GM21825 (cell line): ENCODE measurements around the gene ADAMTS16.

ENCODE experiments used
- ATAC-seq: cut with Tn5 transposase; IDR thresholded peaks from one replicate; pipeline ENCODE4 v1.9.1; 2021; ENCODE audit warnings: mild to moderate bottlenecking, moderate library complexity; ENCODE audit not compliant: unreplicated experiment

The ADAMTS16 gene

DNA sequence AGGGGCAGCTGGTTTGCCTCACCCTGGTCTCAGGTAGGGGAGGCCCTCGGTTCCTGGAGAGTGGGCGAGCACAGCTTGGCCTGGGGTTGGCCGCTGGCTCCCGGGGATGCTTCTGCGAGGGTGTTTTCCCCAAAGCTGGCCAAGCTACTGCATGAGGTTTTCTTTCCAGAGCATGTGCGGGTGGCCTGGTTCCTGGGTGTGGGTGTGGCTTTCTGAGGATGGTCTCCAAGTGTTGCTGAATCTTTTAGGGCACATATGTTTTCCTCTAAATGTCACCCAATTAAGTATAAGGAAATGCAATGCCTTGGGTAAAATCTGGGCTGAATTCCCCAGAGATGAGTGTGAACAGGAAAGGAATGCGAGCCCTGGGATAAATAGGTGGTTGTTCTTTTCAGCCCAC lies 166.6 kb downstream of the ADAMTS16 start:
- no peak for ATAC-seq

DNA sequence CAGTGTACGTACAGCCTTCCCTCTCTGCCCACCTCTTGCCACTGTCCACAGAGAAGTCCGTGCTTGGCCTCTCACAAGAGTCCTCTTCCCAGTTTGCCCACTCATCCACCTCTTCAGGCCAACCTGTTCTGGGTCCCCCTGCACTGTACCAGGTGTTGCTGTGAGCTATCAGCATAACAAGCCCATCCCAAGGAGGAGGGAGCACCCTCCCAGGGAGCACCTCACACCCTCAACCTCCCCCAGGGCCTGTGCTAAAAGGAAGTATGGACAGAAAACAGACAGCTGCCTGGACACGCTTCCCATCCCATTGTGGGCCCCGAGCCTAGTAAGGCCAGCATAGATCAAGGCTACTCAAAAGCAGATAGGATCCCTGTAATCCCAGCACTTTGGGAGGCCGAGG lies 168.2 kb downstream of the ADAMTS16 start:
- ATAC-seq, result no peak

DNA sequence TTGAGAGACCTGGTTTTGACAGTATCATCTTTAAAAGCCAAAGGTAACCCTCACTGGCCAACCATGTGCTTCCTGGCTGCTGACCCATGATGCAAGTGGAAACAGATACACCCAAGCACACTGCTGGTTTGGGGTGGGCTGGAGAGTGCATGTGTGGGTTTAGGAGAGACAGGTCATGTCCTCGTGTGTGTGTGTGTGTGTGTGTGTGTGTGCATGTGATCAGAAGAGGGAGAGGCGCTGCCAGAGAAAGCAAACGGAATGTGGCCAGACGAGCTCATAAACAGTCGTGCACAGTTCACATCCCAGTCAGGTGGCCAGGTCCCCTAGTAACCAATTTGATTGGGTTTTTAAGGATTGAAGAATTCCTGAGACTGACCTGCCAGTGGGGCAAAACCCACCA lies 169.5 kb downstream of the ADAMTS16 start:
- no peak for ATAC-seq

DNA sequence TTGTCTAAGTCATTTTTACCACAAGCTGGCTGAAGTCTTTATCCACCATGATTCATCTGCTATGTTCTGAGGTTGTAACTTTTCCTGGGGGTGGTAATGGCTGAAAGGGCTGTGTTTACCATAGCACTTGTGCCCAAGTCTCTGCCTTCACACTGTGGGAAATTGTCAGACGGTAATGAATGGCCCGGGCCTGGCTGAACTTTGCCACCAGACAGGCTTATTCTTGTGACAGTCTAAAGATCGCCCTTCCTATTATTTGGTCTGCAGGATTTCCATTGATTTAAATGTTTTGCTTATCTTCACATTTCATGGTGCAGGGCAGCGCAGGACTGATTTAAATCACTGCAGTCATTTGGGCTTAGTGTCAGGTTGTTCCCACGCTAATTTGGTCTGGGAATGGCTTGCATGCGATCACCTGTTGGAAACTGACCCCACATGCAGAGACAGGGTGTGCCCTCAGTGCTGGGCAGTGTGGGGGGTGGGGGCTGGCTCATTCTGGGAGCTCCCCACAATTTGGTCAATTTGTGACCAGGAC lies 173.0 kb downstream of the ADAMTS16 start:
- no peak for ATAC-seq

DNA sequence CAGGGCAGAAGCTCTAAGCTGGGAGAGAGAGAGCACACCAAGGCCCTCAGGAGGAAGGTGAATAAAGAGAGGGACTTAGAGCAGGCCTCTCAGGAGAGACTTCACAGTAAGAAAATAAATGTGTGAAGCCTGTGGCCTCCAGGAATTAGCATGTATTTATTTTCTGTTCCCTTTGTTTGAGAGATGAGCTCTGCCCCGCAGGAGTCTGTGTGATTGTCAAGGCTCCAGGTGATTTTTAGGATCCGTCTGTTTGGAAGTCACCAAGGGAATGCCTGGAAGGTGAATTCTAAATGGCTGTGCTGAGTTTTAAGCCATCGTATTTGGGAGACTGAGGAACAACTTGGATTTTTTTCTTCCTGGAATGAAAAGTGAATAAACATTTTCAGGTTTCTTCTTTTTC lies 174.0 kb downstream of the ADAMTS16 start:
- ATAC-seq, result no peak

DNA sequence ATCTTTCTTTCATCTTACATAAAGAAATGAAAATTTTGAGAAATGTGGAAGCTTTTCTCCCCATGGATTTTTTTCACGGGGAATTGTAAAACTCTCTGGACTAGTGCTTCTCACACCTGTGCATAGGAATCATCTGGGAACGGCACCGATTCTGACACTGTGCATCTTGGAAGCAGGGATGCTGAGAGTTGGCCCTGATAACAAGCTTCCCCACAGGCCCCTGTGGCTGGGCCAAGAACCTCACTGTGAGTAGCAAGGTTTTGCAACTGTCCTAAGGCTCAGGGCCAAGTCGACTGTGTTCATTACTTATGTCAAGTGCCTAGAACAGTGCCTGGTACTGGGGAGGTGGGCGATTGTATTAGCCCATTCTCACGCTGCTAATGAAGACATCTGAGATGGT lies 174.5 kb downstream of the ADAMTS16 start:
- ATAC-seq, result no peak

DNA sequence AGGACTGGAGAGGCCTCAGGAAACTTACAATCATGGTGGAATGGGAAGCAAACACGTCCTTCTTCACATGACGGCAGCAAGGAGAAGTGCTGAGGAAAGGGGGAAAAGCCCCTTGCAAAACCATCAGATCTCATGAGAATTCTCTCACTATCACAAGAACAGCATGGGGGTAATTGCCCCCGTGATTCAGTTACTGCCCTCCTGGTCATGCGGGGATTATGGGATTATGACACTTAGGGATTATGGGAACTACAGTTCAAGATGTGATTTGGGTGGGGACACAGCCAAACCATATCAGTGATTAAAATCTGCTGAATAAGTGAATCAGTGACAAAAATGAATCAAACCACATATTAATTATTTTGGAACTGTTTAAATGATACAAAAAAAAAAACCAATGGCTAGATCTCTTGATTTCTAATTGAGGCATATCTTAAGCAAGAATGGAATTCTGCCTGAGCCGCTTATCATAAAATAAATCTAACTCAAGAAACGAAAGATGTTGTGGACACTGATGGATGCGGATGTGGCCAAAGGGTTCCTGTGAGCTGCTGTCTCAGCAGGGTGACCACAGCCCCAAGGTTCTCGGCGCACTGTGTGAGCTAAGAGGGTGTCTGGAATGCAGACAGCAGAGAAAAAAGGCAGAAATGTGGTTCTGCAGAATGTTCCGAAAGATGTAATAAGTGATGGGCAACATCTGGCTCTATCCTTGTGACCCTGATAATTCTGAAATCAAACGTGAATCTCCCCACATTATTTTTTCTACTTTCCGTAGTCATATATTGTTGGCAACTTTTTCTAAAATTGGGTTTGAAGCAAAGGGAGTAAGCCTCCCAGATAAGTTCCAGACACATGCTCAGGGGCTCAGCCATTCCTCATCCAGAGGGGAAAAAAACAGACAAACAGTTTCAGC lies 175.2 kb downstream of the ADAMTS16 start:
- no peak for ATAC-seq

DNA sequence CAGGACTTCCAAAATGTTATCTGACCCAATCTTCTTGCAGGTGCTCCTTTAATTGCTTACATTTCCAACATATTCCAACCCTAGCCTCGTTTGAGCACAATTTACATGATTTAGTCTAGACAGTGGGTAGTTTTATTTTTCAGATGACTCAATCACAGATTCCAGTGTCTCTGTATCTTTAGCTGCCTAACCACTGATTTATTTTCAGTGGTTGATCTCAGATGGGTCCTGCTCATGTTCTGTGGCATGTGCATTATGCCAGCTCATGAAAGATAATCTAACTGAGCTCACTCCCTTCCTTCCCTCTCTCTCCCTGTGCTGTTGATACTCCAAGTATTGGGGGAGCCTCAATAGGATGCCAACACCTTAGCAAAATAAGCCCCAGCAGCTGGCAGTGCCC lies 176.2 kb downstream of the ADAMTS16 start:
- no peak for ATAC-seq

DNA sequence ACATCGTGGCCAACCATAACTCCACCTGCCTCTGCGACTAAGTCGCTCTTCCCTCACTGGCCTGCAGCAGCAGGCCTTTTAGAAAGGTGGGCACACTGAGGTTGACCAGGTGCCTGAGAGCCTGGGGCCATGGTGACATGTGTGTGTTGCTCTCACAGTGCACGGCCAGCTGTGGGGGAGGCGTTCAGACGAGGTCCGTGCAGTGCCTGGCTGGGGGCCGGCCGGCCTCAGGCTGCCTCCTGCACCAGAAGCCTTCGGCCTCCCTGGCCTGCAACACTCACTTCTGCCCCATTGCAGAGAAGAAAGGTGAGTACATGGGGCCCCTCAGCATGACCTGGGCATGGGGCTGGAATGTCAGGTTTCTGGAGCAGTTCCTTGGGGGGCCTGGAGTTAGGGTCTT lies 177.8 kb downstream of the ADAMTS16 start:
- no peak for ATAC-seq

DNA sequence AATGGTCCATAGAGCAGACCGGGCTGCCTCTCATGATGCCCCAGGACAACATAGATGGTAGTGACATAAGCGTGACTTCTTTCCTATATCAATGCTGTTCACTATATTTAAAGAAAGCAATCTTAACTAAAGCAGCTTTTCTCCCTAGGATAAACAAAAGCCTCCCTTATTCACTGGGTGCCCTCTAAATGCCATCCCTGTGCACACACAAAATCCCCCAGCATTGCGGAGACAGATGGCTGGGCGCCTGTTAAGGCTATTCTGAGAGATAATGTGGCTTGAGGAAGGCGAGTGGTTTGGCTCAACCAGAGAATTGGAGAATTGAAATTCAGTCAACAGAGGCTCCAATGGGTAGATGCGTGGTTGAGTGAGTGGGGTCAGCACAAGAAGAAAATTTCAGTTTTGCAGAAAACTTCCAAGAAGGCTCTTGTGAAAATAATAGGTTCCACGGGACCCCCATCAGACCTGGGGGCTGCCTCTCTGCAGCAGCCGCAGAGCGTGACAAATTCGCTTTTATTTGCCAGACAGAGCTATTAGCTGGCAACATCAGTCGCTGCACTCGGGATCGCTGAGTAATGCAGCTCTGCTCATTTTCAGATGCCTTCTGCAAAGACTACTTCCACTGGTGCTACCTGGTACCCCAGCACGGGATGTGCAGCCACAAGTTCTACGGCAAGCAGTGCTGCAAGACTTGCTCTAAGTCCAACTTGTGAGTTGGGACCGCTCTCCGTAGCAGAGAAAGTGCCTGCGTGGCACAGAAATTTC lies 178.5 kb downstream of the ADAMTS16 start:
- ATAC-seq, result no peak

DNA sequence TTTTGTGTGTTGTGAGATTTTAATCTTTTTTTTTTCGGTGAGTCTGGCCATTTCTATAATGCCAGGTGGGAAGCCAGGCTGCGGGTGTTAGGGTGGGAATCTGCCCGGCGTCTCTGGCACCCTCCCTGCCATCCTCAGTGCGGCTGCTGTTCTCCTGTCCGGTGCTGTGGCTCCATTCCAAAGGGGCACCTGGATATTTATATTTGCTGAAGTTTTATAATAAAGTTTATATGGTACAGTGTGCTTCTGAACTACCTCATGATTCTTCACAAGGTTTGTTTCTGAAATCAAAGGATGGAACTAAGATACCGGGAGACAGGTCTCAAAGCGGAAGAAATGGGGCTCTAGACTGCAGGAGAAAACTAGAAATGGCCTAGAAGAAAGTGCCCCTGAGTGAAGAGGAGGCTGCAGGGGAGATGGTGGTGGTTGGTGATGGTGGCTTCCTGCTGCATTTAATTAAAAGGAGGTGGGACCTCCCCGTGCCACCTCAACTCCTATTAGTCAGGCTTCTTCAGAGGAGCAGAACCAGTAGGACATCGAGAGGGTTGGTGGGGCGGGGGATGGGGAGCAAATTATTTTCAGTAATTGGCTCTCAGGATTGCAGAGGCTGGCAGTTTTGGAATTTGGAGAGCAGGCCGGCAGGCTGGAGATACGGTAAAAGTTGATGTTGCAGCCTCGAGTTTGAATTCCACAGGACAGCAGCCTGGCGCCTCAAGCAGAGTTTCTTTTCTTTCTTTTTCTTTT lies 180.1 kb downstream of the ADAMTS16 start:
- ATAC-seq, result no peak

DNA sequence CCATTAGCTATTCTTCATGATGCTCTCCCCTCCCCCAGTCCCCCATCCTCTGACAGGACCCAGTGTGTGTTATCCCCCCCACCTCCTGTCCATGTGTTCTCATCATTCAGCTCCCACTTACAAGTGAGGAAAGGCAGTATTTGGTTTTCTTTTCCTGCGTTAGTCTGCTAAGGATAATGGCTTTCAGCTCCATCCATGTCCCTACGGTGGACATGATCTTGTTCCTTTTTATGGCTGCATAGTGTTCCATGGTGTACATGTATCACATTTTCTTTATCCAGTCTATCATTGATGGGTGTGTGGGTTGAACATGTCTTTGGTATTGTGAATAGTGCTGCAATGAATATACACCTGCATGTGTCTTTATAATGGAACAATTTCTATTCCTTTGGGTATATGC lies 181.0 kb downstream of the ADAMTS16 start:
- no peak for ATAC-seq

DNA sequence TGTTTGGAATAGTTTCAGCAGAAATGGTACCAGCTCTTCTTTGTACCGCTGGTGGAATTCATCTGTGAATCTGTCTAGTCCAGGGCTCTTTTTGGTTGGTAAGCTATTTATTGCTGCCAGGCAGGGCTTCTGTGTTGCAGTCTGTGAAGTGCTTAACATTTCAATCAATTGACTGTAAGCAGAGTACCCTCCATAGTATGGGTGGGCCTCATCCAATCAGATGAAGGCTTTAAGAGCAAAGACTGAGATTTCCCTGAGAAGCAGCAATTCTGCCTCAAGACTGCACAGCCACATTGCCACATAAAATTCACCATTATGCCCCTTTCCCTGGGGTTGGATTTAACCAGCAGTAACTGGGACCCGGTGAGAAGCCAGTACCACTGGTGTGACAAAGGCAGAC lies 183.4 kb downstream of the ADAMTS16 start:
- ATAC-seq, result no peak

DNA sequence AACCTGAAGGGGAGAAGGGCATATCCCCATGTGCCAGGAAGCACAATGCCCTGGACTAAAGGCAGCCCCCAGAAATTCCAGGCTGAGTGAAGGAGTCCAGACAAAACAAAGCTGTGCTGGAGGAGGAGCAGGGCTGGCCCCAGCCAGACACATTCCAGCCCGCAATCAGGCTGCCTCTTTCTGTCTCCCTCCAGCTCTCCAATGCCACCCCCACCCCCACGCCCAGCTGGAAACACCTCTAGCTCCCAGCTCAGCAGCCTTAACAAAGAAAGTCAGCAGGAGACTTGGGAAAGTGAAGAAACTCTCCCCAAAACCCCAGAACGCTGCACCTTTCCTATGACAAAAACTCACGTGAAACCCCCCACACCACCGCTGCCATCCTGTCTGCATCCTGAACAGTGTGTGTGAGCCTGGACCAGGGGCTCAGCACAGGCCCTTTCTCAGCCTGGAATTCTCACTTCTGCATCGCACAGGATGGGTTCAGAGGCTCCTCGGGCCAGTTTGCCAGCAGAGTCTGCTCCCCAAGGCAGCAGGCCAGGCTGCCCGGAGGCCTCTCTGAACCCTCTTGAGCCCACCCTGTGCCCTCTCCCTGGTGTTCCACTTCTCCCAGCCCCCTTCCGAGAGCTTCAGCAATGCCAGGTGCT lies 186.1 kb downstream of the ADAMTS16 start:
- ATAC-seq, result no peak

DNA sequence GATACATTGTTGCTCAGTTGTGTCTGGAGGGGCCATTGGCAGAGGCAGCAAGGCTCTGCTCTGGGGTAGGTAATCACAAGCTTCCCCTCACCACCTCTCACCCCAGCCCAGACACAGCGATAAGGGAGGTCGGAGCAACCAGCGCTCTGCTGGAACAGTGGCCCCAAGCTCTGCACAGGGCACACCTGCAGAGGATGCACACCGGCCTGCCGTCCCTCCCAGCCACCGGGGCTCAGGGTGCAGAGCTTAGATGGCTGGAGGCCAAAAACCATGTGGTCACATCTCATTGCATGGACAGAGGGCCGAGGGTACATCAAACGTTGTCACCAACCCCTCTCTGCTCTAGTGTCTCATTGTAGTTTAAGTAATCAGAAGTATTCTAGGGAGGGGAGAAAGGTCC lies 187.0 kb downstream of the ADAMTS16 start:
- ATAC-seq, result no peak

DNA sequence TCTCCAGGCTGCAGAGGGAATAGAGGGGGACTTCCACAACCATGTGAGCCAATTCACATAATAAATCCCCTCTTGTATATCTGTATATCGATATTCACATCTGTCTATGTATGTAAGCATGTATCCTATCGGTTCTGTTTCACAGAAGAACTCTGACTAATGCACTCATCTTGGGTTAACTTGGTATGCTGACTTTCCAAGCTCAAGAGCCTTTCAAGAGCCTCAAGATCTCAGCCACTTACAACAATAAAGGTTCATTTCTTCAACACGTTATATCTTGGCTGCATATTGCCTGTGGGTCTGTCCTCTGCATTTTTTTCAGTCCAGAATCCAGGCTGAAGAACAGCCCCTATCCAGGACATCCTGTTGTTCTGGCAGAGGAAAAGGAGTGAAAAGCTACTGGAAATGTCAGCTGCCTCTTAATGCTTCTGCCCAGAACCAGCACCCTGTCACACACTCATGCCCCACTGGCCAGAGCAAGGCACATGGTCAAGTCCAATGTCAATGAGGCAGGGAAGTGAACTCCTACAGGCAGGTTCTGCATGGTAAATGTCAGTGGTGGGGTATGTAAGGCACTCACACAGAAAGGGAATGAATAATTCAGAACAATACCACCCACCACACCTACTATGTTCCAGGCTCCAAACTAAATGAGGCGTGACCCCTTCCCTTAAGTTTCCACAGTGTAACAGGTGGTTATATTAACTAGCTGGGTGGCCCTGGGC lies 190.8 kb downstream of the ADAMTS16 start:
- no peak for ATAC-seq

DNA sequence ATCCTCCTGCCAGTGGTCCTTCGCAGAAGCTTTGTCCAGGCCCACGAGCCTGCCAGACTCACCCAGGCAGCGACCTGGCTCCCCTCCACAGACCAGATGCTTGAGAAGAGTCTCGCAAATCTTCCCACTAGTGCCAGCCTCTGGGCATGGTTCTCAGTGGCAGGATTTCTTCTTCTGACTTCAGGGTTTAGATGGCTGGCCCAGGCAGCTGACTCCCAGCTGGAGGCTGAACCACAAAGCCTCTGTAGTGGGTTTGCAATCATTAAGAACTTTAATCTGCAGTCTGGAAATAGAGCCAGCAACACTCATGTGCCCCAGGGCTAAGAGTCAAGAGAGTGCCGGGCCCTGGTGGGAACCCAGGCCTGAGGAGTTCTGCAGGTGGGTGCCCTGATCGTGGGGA lies 191.7 kb downstream of the ADAMTS16 start:
- no peak for ATAC-seq

DNA sequence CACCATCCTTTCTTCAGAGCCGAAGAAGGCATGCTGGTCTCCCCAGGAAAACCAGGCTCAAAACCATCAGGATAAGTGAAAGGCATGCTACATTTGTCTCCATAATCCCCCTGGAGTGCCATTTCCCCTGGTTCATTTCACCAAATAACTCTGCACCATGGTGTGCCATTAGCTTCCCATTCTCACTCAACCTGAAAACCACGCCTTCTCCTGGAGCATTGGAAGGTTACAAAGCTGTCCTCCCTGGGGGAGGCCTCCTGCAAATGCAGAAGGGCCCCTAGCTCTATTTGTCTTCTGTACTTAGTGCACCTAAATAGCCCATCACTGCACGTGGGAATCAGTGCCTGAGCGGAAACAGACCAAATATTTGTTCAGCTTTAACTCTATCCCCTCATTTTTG lies 192.2 kb downstream of the ADAMTS16 start:
- ATAC-seq, result no peak

DNA sequence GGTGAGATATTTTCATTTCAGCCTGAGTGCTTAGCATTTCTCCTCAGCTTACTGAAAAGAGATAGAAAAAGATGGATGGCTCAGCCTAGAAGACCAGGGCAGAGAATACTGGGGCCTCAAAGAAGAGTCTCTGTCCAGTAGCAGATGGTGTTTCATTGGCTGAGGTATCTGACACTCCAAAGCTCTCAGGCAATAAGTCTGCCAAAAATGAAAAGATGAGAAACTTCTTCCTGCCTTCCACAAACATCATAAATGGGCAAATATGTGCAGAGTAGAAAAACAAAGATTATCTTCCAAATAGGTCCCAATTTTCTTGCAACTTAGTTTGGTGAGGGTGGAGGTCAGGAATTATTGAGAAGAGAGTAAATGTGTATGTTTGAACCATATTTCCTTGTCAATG lies 195.0 kb downstream of the ADAMTS16 start:
- ATAC-seq, result no peak

DNA sequence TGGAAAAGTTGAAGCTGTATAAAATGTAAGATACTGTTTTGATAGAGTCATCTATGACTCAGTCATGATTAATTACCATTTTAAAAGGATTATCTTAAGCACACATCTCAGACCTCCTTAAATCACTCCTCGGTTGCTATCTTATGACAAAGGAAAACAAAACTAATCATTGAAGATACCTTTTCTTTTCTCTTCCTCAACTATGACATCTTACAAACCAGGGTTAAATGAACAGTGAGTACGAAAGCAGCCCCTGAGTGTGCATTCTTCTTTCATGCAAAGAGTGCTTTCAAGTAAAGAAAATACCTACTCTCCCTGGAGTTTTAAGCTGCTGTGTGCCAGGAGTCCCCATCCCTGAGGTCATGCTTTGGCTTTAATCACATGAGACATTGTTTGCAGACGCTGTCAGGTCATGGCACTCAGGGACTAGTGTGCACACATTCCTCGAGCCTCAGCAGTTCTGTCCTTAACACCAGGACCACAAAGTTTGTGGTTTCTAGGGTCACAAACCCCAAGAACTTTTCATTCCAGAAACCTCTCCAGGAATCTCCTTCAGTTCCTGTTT lies 195.7 kb downstream of the ADAMTS16 start:
- no peak for ATAC-seq
